GM21619 (cell line): ENCODE data around the gene CDK5RAP1.
A peak's percentile ranks its signal among the peaks of the same experiment; 100 is the strongest.
"Not testable (repeated sequence)": the region's sequence is repeated elsewhere in the genome, so short reads cannot be mapped to it uniquely, and the experiment has no call there.

Source experiments
- ATAC-seq: cut with Tn5 transposase; IDR thresholded peaks from one replicate; pipeline ENCODE4 v1.9.1; 2021; ENCODE audit not compliant: unreplicated experiment

Gene CDK5RAP1, protein sequence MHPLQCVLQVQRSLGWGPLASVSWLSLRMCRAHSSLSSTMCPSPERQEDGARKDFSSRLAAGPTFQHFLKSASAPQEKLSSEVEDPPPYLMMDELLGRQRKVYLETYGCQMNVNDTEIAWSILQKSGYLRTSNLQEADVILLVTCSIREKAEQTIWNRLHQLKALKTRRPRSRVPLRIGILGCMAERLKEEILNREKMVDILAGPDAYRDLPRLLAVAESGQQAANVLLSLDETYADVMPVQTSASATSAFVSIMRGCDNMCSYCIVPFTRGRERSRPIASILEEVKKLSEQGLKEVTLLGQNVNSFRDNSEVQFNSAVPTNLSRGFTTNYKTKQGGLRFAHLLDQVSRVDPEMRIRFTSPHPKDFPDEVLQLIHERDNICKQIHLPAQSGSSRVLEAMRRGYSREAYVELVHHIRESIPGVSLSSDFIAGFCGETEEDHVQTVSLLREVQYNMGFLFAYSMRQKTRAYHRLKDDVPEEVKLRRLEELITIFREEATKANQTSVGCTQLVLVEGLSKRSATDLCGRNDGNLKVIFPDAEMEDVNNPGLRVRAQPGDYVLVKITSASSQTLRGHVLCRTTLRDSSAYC

DNA sequence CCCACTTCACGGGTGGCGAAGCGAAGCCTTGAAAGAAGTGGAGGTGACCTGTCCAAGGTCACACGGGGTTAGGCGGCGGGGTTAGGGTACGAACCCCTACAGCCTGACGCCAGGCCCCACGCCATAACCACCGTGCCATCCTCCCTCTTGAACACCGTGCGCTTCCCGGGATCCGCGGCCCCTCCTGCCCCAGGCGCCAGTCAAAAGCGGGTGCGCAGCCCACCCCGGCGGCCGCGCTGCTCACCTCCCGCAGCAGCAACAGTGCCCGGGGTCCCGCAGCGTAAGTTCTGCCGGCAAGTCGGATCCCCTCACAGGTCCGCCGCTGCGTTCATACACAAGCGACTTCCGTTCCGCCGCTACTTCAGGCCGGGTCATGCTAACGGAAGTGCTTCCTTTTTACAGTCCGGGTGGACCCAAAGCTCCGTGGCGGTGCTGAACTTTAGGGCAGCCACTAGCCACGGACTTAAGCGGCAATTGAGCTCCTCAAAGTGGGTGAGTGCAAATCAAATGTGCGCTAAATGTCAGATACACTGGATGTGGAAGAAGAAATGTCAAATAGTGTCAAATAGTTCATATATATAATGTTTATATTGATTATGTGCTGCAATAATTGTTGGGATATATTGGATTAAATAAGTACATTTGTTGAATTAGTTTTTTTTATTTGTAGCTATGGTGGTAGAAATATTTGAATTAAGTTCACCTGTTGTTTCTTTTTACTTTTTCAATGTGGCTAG is at the start of gene CDK5RAP1:
Gene CDK5RAP1 (minus strand): TSS at position 336 of the 737 bp plus-strand sequence. CDS start 4,455 bp downstream, outside the sequence.
- ATAC-seq, result peak; percentile 81

DNA sequence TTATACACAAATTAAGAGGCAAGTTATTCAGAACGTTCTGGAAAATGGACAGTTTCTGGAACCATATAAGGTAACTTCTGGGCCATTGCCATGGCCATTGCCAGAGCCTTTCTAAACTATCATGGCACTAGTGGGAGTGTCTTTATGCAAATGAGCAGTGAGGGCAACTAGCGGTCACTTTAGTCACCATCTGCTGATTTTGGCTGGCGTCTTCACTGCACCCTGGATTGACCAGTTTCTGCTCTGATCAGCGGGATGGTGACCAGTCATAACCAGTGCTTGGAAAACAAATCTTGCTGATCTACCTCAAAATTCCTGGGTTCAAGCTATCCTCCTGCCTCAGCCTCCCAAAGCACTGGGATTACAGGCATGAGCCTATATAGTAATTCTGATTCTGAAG is 49.5 kb upstream of the CDK5RAP1 start:
- no peak for ATAC-seq

DNA sequence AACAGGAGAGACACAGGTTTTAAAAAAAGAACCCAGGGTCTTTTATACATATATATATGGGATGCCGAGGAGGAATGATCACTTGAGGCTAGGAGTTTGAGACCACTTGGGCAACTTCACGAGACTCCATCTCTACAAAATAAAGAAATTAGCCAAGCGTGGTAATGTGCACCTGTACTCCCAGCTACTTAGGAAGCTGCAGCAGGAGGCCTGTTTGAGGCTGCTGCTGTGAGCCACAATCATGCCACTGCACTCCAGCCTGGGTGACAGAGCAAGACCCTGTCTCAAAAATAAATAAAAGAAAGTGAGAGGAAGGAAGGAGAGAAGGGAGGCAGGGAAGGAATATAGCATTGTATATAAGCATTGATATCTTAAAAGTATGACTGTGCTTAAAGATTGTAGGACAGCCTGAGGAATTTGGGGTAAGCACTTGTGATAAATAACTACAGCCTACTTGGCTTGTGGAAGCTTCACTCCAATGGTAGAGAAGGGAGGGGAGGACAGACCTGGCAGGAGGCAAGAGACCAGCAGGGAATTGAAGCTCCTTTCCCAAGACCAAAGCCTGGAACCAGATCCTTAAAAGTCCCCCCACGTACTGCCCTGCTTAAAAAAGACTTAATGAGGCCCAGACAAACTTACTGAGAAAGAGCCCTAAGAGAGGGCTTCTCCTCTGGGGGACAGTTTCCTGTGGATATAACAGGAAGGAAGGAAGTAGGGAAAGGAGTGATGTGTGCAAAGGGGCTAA is 44.7 kb upstream of the CDK5RAP1 start:
- ATAC-seq, result no peak

DNA sequence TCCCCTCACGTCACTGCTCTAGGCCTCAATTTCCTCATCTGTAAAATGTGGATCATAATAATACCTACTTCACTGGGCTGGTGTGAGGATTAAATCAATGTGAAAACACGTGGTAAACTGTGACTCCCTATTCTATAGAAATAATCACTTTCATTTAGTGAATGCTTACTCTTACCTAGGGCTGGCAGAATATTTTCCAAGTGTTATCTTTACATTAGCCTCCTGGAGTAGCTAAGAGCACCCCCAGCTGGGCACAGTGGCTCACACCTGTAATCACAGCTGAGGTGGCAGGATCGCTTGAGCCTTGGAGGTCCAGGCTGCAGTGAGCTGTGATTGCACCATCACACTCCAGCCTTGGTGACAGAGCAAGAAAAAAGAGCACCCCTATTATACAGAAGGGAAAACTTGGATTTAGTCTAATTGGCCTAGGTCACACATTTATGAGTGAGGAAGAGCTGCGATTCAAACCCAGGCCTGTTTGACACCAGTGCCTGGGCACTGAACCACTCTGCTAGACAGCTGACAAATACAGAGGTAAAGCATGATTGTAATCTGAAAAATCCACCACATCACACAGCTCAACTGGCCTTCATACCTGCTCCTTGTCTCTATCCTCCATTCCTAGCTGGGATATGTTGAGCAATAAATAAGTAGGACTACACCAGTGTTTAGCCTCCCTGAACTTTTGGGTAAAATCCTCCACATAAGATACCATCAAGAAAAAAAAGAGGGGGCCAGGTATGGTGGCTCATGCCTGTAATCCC is 43.7 kb upstream of the CDK5RAP1 start:
- no peak for ATAC-seq

DNA sequence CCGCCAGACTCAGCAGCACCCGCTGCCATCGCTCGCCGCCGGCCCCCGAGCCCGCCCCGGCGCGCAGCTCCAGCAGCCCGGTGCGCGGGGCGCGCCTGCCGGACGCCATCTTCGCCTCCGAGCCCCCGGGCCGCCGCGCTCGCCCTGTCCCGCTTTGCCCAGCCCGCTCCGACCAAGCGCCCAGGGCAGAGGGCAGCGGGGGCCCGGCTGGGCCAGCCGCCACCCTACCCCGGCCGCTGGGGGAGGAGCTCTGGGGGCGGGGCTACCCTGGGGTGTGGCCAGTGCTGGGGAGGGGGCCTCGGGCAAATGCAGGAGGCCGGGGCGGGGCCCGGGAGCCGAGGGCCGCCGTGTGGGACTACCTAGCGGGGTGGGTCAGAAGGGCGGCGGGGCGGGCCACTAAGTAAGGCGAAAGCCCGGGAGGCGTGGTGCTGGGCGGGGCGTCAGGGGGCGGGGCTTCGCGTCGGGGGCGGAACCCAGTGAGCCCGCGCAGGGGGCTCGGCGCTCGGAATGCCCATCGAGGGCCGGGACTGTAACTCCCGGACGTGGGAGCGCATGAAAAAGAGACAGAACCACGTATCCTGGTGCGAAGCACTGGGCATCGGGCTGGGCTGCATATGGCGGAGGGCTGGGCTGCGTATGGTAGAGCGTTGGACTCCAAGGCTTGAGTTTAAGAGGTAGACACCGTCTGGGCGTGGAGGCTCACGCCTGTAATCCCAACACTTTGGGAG is 42.4 kb upstream of the CDK5RAP1 start, which contains the start of gene SNTA1:
Gene SNTA1 (minus strand): TSS at position 252 of the 728 bp plus-strand sequence. CDS start 143 bp downstream, at position 109.
- ATAC-seq, result peak; percentile 69

DNA sequence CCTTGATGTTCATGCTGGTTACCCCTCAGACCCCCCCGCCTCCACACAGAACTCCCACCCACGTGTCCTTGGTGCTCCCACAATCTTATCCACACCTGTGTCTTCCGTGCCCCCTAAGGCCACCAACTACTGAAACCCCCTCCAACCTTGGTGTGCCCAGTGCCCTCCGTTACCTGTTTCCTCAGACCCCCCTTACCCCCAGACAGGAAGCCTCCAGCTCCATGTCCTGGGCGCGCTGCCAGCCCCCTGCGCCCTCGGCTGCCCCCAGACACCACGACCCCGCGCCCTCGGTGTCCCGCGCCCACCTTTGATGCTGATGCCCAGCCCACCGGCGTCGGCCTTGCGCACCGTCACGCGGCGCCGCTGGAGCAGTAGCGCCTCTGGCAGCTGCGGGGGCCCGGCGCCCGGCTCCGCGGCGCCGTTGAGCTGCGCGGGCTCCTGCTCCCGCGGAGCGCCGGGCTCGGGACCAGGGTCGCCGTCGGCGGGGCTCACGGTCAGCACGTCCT is 41.7 kb upstream of the CDK5RAP1 start:
- peak; percentile 29 for ATAC-seq

DNA sequence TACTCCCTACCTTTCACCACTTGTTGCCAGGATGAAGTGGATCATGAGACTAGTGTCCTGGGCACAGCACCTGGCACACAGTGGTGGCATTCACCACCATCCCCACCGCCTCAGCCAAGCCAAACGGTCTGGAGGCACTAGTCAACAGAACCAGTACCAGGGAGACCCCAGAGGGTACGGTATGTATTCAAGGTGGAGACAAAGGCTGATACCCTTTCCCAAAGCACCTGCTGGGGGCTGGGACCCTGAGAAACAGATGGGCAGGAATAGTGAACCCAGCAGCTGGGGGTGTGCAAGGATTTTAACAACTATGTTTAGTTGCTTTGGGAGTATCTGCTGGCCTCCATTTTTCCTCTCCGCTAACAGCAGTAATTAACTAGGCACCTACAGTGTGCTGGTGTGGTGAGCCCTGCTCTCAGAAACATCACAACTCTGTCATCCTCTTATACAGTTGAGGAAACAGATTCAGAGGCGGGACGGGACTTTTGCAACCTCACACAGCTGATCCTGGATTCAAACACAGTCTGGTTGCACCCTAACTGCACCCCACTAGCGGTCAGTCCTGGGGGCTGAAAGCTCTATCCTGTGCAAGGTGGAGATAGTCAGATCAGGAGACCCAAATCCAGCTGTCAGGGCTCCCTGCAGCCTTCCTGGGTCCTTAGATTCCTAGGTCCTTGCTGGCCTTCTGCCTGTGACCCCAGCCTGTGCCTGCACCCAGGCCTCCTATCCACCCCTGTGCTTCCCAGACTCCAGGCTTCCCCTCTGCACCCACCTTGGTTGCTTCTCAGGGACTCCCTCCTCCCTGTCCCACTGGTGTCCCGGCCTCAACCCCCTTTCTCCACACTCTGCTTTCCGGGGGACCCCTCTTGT is 41.1 kb upstream of the CDK5RAP1 start:
- no peak for ATAC-seq

DNA sequence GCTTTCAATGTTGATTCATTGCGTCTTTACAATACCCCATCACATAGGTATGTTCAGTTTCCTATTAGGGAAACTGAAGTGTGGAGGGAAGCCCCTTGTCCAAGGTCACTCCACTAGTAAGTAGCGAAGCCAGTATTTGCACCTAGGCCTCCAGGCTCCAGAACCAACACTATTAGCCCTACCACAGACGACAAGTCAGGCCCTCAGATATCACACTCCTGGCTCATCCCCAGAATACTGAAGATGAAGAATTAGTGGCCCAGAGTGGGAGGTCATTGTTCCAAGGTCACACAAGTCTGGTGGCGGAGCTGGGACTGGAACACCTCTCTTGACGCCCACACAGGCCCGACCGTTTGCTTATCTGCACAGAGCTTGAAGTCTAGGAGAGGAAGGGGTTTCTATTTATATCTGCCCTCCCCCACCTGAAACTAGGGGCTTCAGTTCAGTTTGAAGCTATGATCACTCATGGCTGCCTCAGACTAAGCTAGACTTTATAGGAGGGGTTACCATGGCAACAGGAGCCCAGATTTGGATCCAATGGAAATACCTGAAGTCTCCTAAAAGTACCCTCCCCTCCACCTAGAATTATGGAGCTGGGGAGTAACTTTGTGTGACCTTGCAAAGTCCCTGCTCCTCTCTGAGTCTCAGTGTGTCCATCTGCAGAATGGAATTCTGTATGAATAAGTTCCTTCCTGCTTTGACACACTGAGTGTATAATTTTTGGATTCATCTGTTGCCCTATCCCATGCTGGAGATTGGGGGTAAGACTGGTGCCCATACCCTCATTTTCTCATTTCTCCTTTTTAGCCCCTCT is 40.0 kb upstream of the CDK5RAP1 start:
- ATAC-seq, result no peak

DNA sequence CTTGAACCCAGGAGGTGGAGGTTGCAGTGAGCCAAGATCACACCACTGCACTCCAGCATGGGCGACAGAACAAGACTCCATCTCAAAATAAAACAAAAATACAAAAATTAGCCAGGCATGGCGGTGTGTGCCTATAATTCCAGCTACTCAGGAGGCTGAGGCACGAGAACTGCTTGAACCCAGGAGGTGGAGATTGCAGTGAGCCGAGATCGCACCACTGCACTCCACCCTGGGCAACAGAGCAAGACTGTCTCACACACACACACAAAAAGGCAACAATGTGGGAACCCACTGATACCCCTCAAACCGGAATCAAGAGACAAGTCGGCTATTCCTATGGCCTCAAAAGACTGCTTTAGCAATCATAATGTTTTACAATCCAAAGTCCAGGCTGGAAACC is 39.2 kb upstream of the CDK5RAP1 start:
- not testable (repeated sequence) for ATAC-seq

DNA sequence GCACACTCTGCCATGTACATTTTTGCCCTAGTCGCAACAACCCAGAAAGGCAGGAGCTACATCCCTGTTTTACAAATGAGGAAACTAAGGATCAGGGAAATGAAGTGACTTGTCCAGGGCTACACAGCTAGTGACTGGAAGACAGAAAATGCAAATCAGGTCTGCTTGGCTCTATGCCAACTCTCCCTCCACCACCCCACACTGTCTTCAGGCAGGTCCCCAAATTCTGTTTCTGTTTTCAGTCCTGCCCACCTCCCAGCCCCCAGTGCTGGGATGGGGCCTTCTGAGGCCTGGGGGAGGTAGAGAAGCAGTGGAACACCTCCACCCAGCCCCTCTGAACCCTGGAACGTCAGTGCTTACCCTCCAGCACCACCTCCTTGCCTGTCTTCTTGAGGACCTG is 37.2 kb upstream of the CDK5RAP1 start:
- no peak for ATAC-seq

DNA sequence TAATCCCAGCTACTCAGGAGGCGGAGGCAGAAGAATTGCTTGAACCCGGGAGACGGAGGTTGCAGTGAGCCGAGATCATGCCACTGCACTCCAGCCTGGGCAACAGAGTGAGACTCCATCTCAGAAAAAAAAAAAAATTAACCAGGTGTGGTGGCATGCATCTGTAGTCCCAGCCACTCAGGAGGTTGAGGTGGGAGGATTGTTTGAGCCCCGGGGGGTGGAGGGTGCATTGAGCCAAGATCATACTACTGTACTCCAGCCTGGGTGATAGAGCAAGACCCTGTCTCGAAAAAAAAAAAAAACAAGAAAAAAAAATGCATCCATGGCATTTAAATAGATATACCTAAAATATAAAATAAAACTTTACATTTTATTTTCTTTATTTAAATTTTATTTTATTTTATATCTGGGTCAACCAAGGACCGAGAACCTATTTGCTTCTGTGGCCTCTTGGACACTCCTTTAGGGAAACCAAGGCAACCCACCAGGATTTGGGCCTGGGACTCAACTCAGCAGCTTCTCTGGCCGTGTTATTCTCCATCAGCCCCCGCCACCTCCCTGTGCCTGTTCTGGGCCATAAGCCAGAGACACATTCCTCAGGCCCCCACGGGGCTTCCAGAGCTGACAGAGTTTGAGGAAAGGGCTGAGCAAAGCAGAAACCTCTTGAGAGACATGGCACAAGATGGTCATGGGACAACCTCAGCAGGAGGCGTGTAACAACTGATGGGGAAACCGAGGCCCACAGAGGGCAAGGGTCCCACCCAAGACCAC is 36.0 kb upstream of the CDK5RAP1 start:
- ATAC-seq, result no peak

DNA sequence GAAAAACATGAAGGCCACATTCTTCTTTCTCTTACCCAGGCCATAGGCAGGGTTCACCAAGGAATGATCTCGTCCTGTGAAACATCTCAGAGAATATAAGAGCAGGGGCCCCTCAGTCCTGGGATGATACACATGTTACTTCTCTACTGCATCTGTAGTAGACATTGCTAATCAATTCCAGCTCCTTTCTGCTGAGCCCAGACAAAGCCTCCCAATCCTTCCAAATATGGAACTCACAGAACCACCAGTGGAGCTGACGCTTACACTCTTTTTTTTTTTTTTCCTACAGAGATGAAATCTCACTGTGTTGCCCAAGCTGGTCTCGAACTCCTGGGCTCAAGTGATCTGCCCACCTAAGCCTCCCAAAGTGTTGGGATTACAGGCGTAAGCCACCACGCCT is 33.1 kb upstream of the CDK5RAP1 start:
- no peak for ATAC-seq

DNA sequence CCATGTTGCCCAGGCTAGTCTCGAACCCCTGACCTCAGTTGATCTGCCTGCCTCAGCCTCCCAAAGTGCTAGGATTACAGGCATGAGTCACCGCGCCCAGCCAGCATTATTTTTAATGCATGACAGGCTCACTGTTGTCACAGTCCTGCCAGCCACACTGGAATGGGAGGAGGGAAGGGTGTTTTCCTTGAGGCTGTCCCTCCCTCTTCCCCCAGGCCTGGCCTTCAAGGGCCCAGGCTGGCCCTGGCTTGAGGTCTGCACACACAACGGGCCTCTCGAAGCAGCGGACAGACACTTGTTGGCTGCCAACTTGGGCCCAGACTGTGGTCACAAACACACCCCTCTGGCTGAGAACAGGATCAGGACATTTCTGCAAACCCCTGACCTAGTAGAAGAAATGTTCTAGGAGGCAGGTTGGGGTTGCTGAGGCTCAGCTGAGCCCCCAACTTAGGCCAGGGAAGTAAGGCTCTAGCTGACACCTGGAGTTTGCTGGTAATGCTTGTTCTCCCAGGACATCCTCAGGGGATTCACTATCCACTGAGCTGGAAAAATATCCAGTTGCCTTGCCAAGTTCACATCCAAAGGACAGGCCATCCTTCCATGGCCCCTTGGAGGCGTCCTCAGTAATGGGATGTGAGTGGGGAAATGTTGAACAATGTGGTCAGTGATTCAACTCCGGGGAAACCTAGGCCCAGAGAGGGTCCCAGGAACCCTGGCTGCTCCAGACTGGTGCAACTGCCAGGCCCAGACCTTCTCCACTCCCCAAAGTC is 32.3 kb upstream of the CDK5RAP1 start:
- no peak for ATAC-seq

DNA sequence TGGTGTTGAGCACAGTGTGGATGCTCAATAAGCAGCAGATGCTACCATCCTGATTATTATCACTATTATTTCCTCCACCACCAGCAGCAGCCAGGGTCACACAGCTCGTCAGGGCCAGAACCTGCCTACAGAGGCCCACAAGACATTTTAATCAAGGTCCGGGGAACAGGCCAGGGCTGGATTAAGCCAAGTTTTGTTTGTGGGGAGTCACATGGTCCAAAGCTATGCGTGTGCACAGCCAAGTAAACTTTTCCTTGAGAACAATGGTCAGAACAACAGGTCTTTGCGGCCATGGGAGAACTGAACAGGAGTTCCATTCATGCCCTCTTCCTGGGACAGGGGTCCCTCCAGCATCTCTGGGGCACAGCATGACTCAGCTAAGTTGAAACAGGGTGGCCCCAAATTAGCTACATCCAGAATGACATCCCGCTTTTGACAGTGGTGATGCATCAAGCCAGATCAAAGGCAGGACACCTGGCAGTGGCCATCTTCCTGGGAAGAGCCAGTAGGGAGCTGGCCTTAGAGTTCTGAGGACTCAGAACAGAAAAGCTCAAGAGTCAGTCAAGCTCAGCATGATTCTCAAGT is 30.6 kb upstream of the CDK5RAP1 start:
- ATAC-seq, result no peak

DNA sequence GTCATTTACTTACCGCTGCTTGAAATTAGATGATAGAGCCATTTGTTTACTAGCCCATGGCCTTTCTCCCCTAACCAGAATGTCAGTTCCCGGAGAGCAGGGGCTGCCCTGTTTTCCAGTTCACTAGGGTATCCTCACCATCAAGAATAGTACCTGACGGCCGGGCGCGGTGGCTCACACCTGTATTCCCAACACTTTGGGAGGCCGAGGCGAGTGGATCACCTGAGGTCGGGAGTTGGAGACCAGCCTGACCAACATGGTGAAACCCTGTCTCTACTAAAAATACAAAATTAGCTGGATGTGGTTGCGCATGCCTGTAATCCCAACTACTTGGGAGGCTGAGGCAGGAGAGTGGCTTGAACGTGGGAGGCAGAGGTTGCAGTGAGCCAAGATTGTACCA is 22.6 kb upstream of the CDK5RAP1 start:
- not testable (repeated sequence) for ATAC-seq
